CD4-positive, alpha-beta T cell treated with Interleukin-10 for 1 hour (primary cell): Measurements from ENCODE around the gene GTSE1.
A peak's percentile ranks its signal among the peaks of the same experiment; 100 is the strongest.

Experiments used
- DNase-seq: peaks from one replicate; pipeline ENCODE4 v3.0.0-alpha.2; 2020

Gene GTSE1

DNA sequence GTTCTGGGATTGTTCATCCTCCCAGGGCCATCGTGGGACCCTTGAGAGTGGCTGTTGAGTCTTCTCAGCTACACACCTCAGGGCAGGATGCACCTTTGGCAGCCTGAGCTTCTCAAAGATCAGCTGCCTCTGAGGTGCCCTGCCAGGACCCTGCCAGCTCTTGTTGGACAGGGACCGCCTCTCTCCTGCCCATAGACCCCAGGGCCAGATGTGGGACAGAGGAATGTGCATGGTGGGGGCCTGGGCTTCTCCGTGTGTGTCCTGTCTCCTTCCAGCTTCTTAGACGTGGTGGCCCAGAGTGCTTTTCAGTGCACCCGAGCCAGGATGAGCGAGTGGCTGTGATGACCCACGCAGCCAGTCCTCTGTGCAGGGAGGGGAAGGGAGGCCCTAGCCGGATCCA lies 32.9 kb downstream of the GTSE1 start:
- no peak for DNase-seq

- DNase-seq, result no peak
These were observed 33.8 kb downstream of the GTSE1 start for GRCh38 chr22:46330426-46330825.

DNA sequence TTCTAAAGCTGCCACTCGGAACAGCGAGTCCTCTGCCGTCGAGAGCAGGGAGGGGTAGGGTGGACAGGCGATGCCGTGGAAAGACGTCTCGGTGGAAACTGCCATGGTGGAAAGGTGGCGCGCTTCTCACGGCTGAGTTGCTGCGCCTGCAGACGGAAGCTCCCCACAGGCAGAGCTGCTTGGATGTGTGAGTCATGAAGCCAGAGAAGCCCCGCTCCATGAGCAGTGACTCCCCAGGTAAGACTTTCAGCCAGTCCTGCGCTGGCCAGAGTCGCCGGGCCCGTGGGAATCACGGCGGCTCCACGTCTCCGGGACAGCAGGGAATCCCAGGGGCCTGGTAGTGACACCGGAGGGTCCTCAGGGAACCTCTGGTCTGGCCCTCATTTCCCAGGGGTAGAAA lies 34.8 kb downstream of the GTSE1 start:
- no peak for DNase-seq

- DNase-seq, result peak; percentile 75
These were observed 38.8 kb downstream of the GTSE1 start, which contains the start of gene TRMU for GRCh38 chr22:46335201-46336118. TRMU (plus strand) TSS chr22:46335714; CDS start chr22:46335765, 51 bp downstream.

- no peak for DNase-seq
These were observed 39.7 kb downstream of the GTSE1 start for GRCh38 chr22:46336119-46337078.

DNA sequence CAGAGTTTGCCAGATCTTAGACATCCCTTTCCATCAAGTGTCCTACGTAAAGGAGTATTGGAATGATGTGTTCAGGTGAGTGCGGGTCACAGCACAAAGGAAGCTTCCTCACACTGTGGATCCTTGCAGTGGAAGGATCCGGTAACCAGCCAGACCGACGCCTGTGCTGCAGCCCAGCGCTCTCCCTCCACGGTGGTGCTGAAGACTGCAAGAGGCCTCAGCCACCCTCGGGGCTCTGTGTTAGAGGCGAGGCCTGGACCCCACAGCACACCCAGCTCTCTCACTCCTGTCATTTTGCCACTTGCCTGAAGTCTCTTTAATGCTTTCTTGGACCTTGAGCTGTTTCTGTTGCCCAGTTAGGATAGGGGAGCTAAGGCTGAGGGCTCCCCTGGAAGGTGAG lies 41.2 kb downstream of the GTSE1 start:
- DNase-seq, result no peak

DNA sequence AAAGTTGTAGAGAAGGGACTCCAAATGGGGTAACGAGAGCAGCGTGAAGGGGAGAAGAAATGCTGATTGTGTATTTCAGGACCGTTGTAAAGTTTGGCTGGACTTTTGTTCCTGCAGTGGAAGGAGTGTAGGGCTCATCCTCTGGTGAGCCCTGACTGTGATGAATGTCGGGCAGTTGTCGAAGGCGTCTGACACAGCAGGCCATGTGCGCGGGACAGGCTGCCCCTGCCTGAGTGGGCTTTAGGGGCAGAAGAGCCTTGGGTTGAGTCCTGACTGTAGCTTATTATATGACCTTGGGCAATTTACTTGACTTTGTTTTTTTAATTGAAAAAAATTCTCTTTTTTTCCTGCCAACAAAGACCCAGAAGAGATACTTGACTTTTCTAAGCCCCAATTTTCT lies 42.0 kb downstream of the GTSE1 start:
- no peak for DNase-seq

- DNase-seq, result no peak
These were observed 43.3 kb downstream of the GTSE1 start for GRCh38 chr22:46339956-46340355.

GRCh38 chr22:46340676-46341075 lies 44.0 kb downstream of the GTSE1 start:
- no peak for DNase-seq

GRCh38 chr22:46346680-46347405 lies 50.2 kb downstream of the GTSE1 start:
- DNase-seq, result no peak

- DNase-seq, result no peak
These were observed 51.0 kb downstream of the GTSE1 start for GRCh38 chr22:46347646-46348045.

- no peak for DNase-seq
These were observed 51.5 kb downstream of the GTSE1 start for GRCh38 chr22:46348099-46348695.

DNA sequence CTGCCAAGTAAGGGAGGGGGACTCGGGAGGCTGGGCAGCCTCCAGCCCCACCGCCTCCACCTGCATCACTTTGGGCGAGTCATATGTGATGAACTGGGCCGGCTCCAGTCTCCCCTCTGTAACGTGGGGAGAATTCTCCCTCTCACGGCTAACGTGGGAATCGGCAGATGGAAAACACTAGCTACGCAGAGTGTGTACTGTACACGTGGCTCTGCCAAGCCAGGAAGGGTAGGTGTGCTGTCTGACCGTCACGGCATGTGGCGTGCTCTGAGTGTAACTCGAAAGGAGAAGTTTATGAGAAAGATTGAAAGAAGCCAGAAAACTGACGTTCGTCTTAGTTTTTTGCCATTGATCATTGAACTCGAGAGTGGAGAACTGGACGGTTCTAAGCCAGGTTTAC lies 52.6 kb downstream of the GTSE1 start:
- DNase-seq, result no peak

GRCh38 chr22:46349681-46350080 lies 53.0 kb downstream of the GTSE1 start:
- no peak for DNase-seq

- no peak for DNase-seq
These were observed 53.5 kb downstream of the GTSE1 start for GRCh38 chr22:46350121-46350520.

DNA sequence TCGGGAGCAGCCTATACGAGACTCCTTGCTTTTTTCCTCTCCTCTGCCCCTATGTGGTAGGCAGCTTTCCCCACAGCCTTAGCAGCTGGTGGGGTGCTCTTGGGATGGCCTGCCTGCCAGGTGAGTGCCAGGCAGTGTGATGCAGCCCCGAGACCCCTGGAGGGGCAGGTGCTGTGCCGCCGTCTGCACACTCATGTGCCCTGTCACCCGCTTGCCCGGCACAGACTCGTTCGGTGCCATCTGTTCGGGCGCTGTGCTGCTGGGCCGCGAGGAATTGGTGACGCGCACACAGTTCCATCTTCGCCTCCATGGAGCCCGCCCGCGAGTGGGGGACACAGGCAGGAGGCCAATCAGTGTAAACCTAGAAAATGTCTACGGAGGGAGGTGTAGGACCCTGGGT lies 54.0 kb downstream of the GTSE1 start:
- no peak for DNase-seq

GRCh38 chr22:46351131-46351735 lies 54.6 kb downstream of the GTSE1 start:
- no peak for DNase-seq

- no peak for DNase-seq
These were observed 55.1 kb downstream of the GTSE1 start for GRCh38 chr22:46351767-46352166.

- no peak for DNase-seq
These were observed 55.6 kb downstream of the GTSE1 start for GRCh38 chr22:46352276-46352675.

DNA sequence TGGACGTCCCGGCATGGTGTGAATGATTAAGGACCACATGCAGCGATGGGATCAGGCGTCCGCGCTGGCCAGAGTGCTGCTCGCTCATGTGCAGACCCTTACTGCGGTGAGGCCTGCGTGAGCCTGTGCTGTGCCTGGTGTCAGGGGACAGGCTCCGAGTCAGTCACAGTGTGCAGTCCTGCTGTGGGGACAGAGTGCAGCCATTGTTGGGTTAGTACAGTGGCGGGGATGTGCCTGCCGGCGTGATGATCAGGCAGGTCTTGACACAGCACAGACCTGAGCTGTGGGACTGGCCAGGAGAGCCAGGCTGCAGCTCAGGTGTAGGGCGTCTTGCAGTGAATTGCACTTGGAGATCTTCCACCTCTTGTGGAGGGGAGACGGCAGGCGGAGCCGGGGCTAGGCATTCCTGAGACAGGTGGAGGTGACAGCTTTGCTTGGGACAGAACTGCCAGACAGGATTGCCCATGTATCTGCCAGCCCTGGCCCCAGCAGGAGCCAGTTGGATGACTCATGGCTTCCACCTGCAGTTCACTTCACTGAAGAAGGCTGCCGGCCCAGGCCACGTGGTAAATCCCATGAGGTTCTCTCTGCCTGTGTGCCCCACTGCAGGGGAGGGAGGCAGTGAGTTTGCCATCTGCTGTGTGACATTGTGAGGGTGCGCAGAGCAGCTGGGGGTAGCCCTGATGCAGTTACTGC lies 56.2 kb downstream of the GTSE1 start:
- DNase-seq, result no peak

DNA sequence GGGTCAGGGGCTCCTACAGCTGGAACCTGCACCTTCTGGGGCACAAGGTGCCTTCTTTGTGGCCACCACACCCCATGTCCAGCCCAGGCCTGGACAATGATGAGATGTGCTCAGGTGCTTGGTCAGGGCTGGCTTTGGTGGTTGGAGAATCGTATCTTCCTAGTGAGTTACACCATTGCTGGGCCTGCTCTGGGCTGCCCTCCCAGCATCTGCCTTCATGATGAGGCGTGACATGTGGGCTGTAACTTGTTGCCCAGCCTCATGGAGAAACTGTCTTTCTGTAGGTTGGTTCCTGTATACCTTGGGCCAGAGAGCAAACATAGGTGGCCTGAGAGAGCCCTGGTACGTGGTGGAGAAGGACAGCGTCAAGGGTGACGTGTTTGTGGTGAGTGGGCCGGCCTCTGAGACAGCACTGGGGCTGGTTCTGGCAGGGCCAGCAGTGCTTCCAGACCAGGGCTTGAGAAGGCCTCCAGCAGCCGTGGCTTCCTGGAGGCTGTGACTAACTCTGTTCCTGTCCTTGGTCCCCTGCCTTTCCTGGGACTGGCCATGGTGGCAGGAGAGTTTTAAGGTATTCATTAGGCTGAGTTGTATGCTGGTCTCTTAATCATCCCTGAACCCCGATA lies 56.9 kb downstream of the GTSE1 start:
- DNase-seq, result no peak
